Lower lobe of right lung (tissue), 2 donors: ENCODE results near the gene ASB10. TPM values are rescaled to one million over a fixed set of nuclear protein-coding genes. Genes with fewer than 3 reads are reported as not detected.

ENCODE experiments used
- ATAC-seq, 2 donors: fragments of 200-7000 bp; cut with Tn5 transposase; one replicate each; pipeline ENCODE4 v1.9.1; 2020 to 2022; ENCODE audit warnings: mild to moderate bottlenecking in 2 of 2, moderate library complexity in 2 of 2
- DNase-seq: peaks from one replicate; pipeline ENCODE4 v3.0.0-alpha.2; 2020
- H3K27ac ChIP-seq: fragments of 200-600 bp; one replicate; pipeline ENCODE4 v1.8.0; 2022
- H3K27me3 ChIP-seq: fragments of 200-600 bp; one replicate; pipeline ENCODE4 v1.8.0; 2022; ENCODE audit warnings: low read depth
- H3K36me3 ChIP-seq: fragments of 200-600 bp; one replicate; pipeline ENCODE4 v1.8.0; 2022; ENCODE audit warnings: mild to moderate bottlenecking
- H3K4me1 ChIP-seq: fragments of 200-600 bp; one replicate; pipeline ENCODE4 v1.8.0; 2022
- H3K4me3 ChIP-seq: fragments of 200-600 bp; one replicate; pipeline ENCODE4 v1.8.0; 2022; ENCODE audit warnings: mild to moderate bottlenecking
- H3K9me3 ChIP-seq: fragments of 200-600 bp; one replicate; pipeline ENCODE4 v1.8.0; 2022
- CTCF ChIP-seq: fragments of 200-600 bp; IDR thresholded peaks from one replicate; pipeline ENCODE4 v1.8.0; 2022; ENCODE audit warnings: antibody characterized with exemption, mild to moderate bottlenecking
- intact Hi-C: fragments of 100-400 bp; cut with DNase I; formaldehyde crosslinking; loops from one replicate; pipeline ENCODE4 v1.11.0; 2022
- total RNA-seq: library from RNA; stranded (reverse); fragmentation: NEBNext Ultra II Directional; extraction: Animal tissue kit (Norgen Biotek cat#: 25700); gene quantifications from one replicate; pipeline ENCODE4 v1.2.1, GENCODE V29; 2021
- donor health status: DM: no; HTN: yes; CAD: no; lungs with severe emphysema.

The ASB10 gene
- total RNA-seq, 1 donor from 2014 or later = not detected

GRCh38 chr7:151205730-151206129 is 18.7 kb upstream of the ASB10 start:
- Histone ChIP-seq H3K27me3 (peaks cover 29% of the 10 kb centered on the region), H3K36me3 (no peaks in the 10 kb centered on the region), H3K27ac (no peak overlapping the region), H3K4me1 (no peaks in the 10 kb centered on the region), H3K9me3 (no peaks in the 10 kb centered on the region), H3K4me3 (no peak overlapping the region)
- ATAC-seq (no peak), DNase-seq (no peak)
- TF ChIP-seq CTCF = no peak
- intact Hi-C loops = no loop called here

GRCh38 chr7:151204383-151205032 is 17.5 kb upstream of the ASB10 start:
- intact Hi-C loops = no loop called here
- H3K36me3 ChIP-seq = no peaks in the 10 kb centered on the region
- H3K27ac ChIP-seq = no peak overlapping the region
- no peak overlapping the region for H3K4me3 ChIP-seq
- ATAC-seq = no peak
- DNase-seq = no peak
- no peak for TF ChIP-seq CTCF
- H3K4me1 ChIP-seq = no peaks in the 10 kb centered on the region
- H3K27me3 ChIP-seq = peaks cover 32% of the 10 kb centered on the region
- H3K9me3 ChIP-seq = no peaks in the 10 kb centered on the region

GRCh38 chr7:151202836-151203235 is 15.8 kb upstream of the ASB10 start:
- no peaks in the 10 kb centered on the region for H3K9me3 ChIP-seq
- H3K27me3 ChIP-seq = peaks cover 40% of the 10 kb centered on the region
- no peak for ATAC-seq
- no peak overlapping the region for H3K4me3 ChIP-seq
- H3K27ac ChIP-seq = no peak overlapping the region
- intact Hi-C loops = no loop called here
- no peak for DNase-seq
- no peaks in the 10 kb centered on the region for H3K4me1 ChIP-seq
- H3K36me3 ChIP-seq = no peaks in the 10 kb centered on the region
- TF ChIP-seq CTCF = no peak

GRCh38 chr7:151201751-151202150 is 14.7 kb upstream of the ASB10 start:
- DNase-seq = no peak
- H3K27me3 ChIP-seq = peaks cover 37% of the 10 kb centered on the region
- TF ChIP-seq CTCF = no peak

GRCh38 chr7:151201344-151201743 is 14.3 kb upstream of the ASB10 start:
- intact Hi-C loops = no loop called here
- Histone ChIP-seq H3K27me3 (peaks cover 34% of the 10 kb centered on the region), H3K36me3 (no peaks in the 10 kb centered on the region), H3K4me1 (no peaks in the 10 kb centered on the region), H3K4me3 (no peak overlapping the region), H3K9me3 (no peaks in the 10 kb centered on the region), H3K27ac (no peak overlapping the region)
- ATAC-seq (no peak), DNase-seq (no peak)
- TF ChIP-seq CTCF = no peak

More at GRCh38 chr7:151201751-151202150, 14.7 kb upstream of the ASB10 start:
- Histone ChIP-seq H3K27ac (no peak overlapping the region), H3K4me3 (no peak overlapping the region), H3K4me1 (no peaks in the 10 kb centered on the region), H3K36me3 (no peaks in the 10 kb centered on the region), H3K9me3 (no peaks in the 10 kb centered on the region)
- intact Hi-C loops = no loop called here
- ATAC-seq = no peak
